K562 (cell line): Measurements from ENCODE around the gene ANKMY2. TPM values are rescaled to one million over a fixed set of nuclear protein-coding genes. Genes with fewer than 3 reads are reported as not detected.

Source experiments
- ATAC-seq: fragments of 200-7000 bp; cut with Tn5 transposase; 3 replicates; pipeline ENCODE4 v1.9.1; 2020; ENCODE audit warnings: moderate library complexity
- BruUV-seq: library from RNA; stranded (reverse); fragments of 400-500 nt; replicated peaks from 2 replicates; lab custom pipeline; 2021; lab: Mats Ljungman, UMichigan
- CTCF ChIA-PET: fragments of 300-600 bp; formaldehyde crosslinking; extraction: SDS; loops from one replicate; lab custom pipeline; 2021; ENCODE audit warnings: low intra/inter-chr PET ratio; lab: Yijun Ruan, JAX
- POLR2A ChIA-PET: fragments of 300-600, 350-650 bp; sonication (Branson Sonifier 250); formaldehyde crosslinking; extraction: SDS; loops from one replicate; lab custom pipeline; 2021; ENCODE audit warnings: antibody characterized with exemption, inconsistent platforms; lab: Yijun Ruan, JAX
- DNase-seq, 4 experiments: peaks; one replicate each; pipeline versions ENCODE4 v3.0.0 to v3.0.0-alpha.2; 2011 to 2018; ENCODE audit warnings: low spot score in 3 of 4, mixed read lengths in 3 of 4; ENCODE audit errors: extremely low read depth in 1 of 4
- FAIRE-seq: peaks from 2 replicates; lab custom pipeline; 2011; peaks lifted over from hg19 to GRCh38; lab: Jason Lieb, UNC
- H2AFZ ChIP-seq: 2 replicates; pipeline ENCODE4 v1.6.0; 2011; ENCODE audit warnings: low read depth, low read length, control low read depth, inconsistent platforms
- H3K27ac ChIP-seq: fragments of 200-600 bp; 3 replicates; pipeline ENCODE4 v1.8.0; 2011; ENCODE audit warnings: low read depth, mild to moderate bottlenecking, control low read depth, inconsistent platforms, low read length, moderate library complexity, mixed read lengths; ENCODE audit errors: extremely low read depth
- H3K27me3 ChIP-seq, 2 experiments: fragments of 300-600 bp in 1 of 2; 2 replicates in 1 of 2; 3 replicates in 1 of 2; pipeline versions ENCODE4 v1.6.0 to v1.8.0; 2011; ENCODE audit warnings: inconsistent platforms in 2 of 2, low read length in 2 of 2, mild to moderate bottlenecking in 1 of 2, mixed read lengths in 1 of 2, moderate library complexity in 1 of 2; ENCODE audit not compliant: control insufficient read depth in 2 of 2, insufficient read depth in 2 of 2
- H3K36me3 ChIP-seq: fragments of 300-600 bp; 3 replicates; pipeline ENCODE4 v1.8.0; 2011; ENCODE audit warnings: mild to moderate bottlenecking, low read length, inconsistent platforms; ENCODE audit not compliant: control insufficient read depth, insufficient read depth
- H3K4me1 ChIP-seq, 2 experiments: fragments of 200-600 bp in 1 of 2; replicated peaks in 1 of 2; 2 replicates in 1 of 2; 3 replicates in 1 of 2; pipeline versions ENCODE4 v1.5.1 to v1.8.0; 2011; ENCODE audit warnings: inconsistent platforms in 2 of 2, low read length in 2 of 2, mild to moderate bottlenecking in 1 of 2, mixed read lengths in 1 of 2, moderate library complexity in 1 of 2; ENCODE audit not compliant: control insufficient read depth in 2 of 2, insufficient read depth in 2 of 2
- H3K4me2 ChIP-seq: 2 replicates; pipeline ENCODE4 v1.6.1; 2011; ENCODE audit warnings: low read length, control low read depth, inconsistent platforms, mixed read lengths; ENCODE audit not compliant: insufficient read depth
- H3K4me3 ChIP-seq: fragments of 200-600 bp; sonication (generic), shearing (Covaris generic); 2 replicates; pipeline ENCODE4 v1.5.1; 2016; ENCODE audit warnings: control low read depth, inconsistent platforms
- H3K79me2 ChIP-seq: fragments of 200-600 bp; 3 replicates; pipeline ENCODE4 v1.8.0; 2011; ENCODE audit warnings: low read length, inconsistent platforms; ENCODE audit not compliant: control insufficient read depth, insufficient read depth
- H3K9ac ChIP-seq, 2 experiments: 2 replicates each; pipeline versions ENCODE4 v1.6.0 to v1.6.1; 2011; ENCODE audit warnings: low read depth in 2 of 2, low read length in 2 of 2, control low read depth in 1 of 2, inconsistent platforms in 1 of 2, mild to moderate bottlenecking in 1 of 2, mixed read lengths in 1 of 2; ENCODE audit not compliant: insufficient read depth in 1 of 2
- H3K9me1 ChIP-seq: one replicate; pipeline ENCODE4 v1.6.0; 2011; ENCODE audit warnings: inconsistent platforms, mild to moderate bottlenecking, low read length, moderate library complexity; ENCODE audit not compliant: control insufficient read depth, insufficient read depth
- H3K9me3 ChIP-seq: replicated peaks from 2 replicates; pipeline ENCODE4 v1.5.1; 2011; ENCODE audit warnings: low read depth, low read length, inconsistent platforms; ENCODE audit not compliant: control insufficient read depth, insufficient read depth
- H4K20me1 ChIP-seq: replicated peaks from 2 replicates; pipeline ENCODE4 v1.6.1; 2011; ENCODE audit warnings: low read length, inconsistent platforms, mixed read lengths; ENCODE audit not compliant: control insufficient read depth, insufficient read depth
- SMAD3 ChIP-seq: fragments of 450-650 bp; formaldehyde crosslinking; conservative IDR thresholded peaks from 2 replicates; pipeline ENCODE4 v1.4.0; 2020; ENCODE audit warnings: mild to moderate bottlenecking
- TFAP4 ChIP-seq: sonication (generic); formaldehyde crosslinking; IDR thresholded peaks from 2 replicates; pipeline ENCODE4 v1.8.0; 2022; ENCODE audit warnings: missing genetic modification reagents, mild to moderate bottlenecking, moderate library complexity, borderline replicate concordance
- ZBTB33 ChIP-seq: sonication (generic); formaldehyde crosslinking; IDR thresholded peaks from 2 replicates; pipeline ENCODE4 v1.8.1; 2023; ENCODE audit warnings: mild to moderate bottlenecking, missing genetic modification reagents
- WGBS: fragments of 100-300 bp; shearing (Covaris generic); methylation state at CpG from one replicate; pipeline ENCODE4 v1.1.6; 2016; ENCODE audit warnings: low coverage, mixed read lengths; ENCODE audit not compliant: insufficient coverage; ENCODE audit errors: missing lambda C conversion rate; 5-methylcytosine and 5-hydroxymethylcytosine counted together
- in situ Hi-C: fragments of 300-500 bp; cut with MboI; formaldehyde crosslinking; loops from 4 replicates; pipeline ENCODE4 v1.15.0; 2018; ENCODE audit warnings: inconsistent platforms, mixed read lengths
- intact Hi-C: fragments of 100-400 bp; cut with micrococcal nuclease; formaldehyde crosslinking; loops from 2 replicates; pipeline ENCODE4 v1.14.2; 2022
- polyA plus RNA-seq, 8 experiments: library from polyadenylated mRNA; depleted of rRNA in 4 of 8; stranded (reverse) in 5 of 8; unstranded in 3 of 8; fragments of >200 nt; fragmentation: Nextera tagmentation in 2 of 8; fragmentation: Illumina TruSeq in 1 of 8; extraction: Ambion mirVana in 2 of 8; extraction: Trizol in 1 of 8; gene quantifications; 2 replicates each; pipeline versions ENCODE4 v1.2.1 to v1.2.3, GENCODE V29; 2011 to 2014; ENCODE audit warnings: inconsistent platforms in 1 of 8, missing spikeins in 1 of 8
- total RNA-seq, 7 experiments: library from RNA; depleted of rRNA in 6 of 7; stranded (reverse); fragments of >200 nt in 6 of 7; fragmentation: Illumina TruSeq in 2 of 7; extraction: Trizol in 2 of 7; gene quantifications; 2 replicates each; pipeline versions ENCODE4 v1.2.1 to v1.2.3, GENCODE V29; 2011 to 2021; ENCODE audit warnings: low replicate concordance in 1 of 7

Gene ANKMY2
- total and polyA plus RNA-seq, 9 of the 15 experiments (the other 6 are each of a cell fraction or from before 2014, with no cell fraction given): 38.9 to 71.5 (median 48.8) TPM

- H3K9me1 ChIP-seq: no peaks in the 10 kb centered on the region
- peaks cover 6 to 11% of the 10 kb centered on the region in 2 experiments; a peak in 3 of 5 replicates for H3K4me1 ChIP-seq
- no peaks in the 10 kb centered on the region for H3K36me3 ChIP-seq
- 81% methylated on average over 22 of the region's 42 CpGs for WGBS
- no peaks in the 10 kb centered on the region for H3K27me3 ChIP-seq
- no peak for TF ChIP-seq SMAD3 (CRISPR knock-in tag)
- peak; percentile 80; the same call in 1 of the 2 replicates for TF ChIP-seq TFAP4 (CRISPR knock-in tag)
- TF ChIP-seq ZBTB33: peak; percentile 82
- ChIA-PET POLR2A (interaction anchor here (1.2 kb wide), 1 partner anchor 12 kb away, joined by 4 read pairs; no protein-coding TSS in a partner anchor), CTCF (no interaction called here)
- no peaks in the 10 kb centered on the region for H4K20me1 ChIP-seq
- ATAC-seq (no peak), DNase-seq (no peak), FAIRE-seq (no peak)
- in situ Hi-C loops: no loop called here
- no peak overlapping the region for H3K4me3 ChIP-seq
- no TSS peak for BruUV-seq
- no peak overlapping the region for H3K27ac ChIP-seq
- H2AFZ ChIP-seq: no peak overlapping the region
- no peaks in the 10 kb centered on the region for H3K9me3 ChIP-seq
- no peak overlapping the region for H3K4me2 ChIP-seq
- intact Hi-C loops: no loop called here
- H3K9ac ChIP-seq: no peak overlapping the region
- H3K79me2 ChIP-seq: no peaks in the 10 kb centered on the region
Measured at GRCh38 chr7:16586081-16586874, 59.3 kb downstream of the ANKMY2 start.
